Stimulated activated CD8-positive, alpha-beta memory T cell treated with anti-CD3 and anti-CD28 coated beads, Interleukin-15, amount 100 ng/mL, for 48 hours (primary cell): ENCODE measurements around the gene ZNF8.
"Not testable (repeated sequence)": the region's sequence is repeated elsewhere in the genome, so short reads cannot be mapped to it uniquely, and the experiment has no call there.

Experiments
- DNase-seq, 2 donors: peaks; one replicate each; pipeline ENCODE4 v3.0.0-alpha.2; 2020; ENCODE audit warnings: low read depth in 2 of 2

Gene ZNF8

GRCh38 chr19:58278541-58279041 is at the start of gene ZNF8:
TSS of gene ZNF8 (plus strand) at chr19:58278955. CDS start at chr19:58279082, 127 bp downstream.
- peak; percentile 99 for DNase-seq

DNA sequence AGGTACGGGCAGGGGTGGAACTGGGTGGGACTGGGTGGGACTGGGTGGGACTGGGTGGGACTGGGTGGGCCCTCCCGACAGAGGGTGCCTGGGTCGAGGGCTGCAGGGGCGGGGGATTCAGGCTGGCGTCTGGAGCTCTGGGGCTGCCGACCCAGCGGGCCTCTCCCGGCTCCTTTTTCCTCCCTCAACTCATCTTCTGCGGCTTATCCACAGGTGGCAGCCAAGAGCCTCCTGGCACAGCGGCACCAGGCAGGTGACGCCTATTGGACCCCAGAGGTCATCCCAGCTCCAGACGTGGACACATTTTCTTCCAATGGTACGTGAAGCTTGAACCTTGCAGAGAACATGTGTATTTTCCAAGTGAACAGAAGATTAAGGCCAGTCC is 49.5 kb upstream of the ZNF8 start:
- DNase-seq, result peak in 1 of 2 donors; percentile 7

- DNase-seq, result no peak
Observed at GRCh38 chr19:58237324-58237723, 41.4 kb upstream of the ZNF8 start.

DNA sequence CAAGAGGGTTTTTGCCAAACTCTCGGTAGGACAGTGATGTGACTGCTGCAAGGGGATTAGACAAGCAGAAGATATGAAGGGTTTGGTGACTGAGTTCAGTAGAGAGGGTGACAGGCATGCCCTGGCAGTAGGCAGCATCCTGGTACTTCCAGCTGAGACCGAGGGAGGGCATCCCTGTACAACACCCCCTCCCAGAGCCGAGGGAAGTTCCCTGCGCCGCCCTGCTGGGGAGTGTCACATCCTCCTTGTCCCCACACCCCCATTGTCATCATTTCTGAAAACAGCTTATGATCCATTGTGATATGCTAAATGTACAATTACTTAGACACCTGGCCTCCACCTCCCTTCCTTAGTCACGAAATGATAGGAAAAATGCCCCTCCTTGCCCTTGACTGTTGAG is 35.4 kb upstream of the ZNF8 start:
- DNase-seq, result no peak

GRCh38 chr19:58248886-58249285 is 29.9 kb upstream of the ZNF8 start:
- no peak for DNase-seq

DNA sequence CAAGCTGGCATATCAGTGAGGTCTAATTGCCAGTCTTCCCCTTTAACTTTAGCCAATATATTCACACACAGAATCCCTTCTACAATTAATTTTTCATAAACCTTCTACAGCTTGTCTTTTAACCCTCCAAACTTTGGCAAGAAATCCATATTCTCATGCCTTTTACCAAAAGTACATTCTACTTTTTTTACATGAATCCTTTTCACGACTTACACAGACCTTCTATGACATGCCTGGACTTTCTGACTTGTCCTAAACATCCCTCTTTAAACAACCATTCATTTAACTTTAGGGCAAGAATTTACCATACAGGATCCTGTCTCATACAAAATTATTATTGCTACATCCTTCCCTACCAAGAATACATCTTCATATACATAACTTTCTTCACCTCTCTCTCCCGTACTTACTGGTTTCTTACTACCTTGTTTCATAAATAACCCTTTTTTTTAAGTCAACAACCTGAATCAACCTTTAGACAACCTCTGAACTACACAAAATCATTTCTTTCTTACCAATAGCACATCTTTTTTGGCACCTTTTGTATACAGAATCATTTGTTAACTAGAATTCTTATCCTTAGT is 26.6 kb upstream of the ZNF8 start:
- DNase-seq, result no peak

DNA sequence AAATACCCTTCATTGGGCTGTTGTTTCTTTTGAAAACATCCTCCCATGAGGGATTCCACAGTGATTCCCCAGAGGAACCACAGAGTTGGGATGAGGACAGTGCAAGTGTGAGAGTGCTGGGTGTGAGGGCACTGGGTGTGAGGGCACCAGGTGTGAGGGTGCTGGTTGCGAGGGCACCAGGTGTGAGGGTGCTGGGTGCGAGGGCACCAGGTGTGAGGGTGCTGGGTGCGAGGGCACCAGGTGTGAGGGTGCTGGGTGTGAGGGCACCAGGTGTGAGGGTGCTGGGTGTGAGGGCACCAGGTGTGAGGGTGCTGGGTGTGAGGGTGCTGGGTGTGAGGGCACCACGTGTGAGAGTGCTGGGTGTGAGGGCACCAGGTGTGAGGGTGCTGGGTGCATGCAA is 20.5 kb upstream of the ZNF8 start:
- DNase-seq, result not testable (repeated sequence)

DNA sequence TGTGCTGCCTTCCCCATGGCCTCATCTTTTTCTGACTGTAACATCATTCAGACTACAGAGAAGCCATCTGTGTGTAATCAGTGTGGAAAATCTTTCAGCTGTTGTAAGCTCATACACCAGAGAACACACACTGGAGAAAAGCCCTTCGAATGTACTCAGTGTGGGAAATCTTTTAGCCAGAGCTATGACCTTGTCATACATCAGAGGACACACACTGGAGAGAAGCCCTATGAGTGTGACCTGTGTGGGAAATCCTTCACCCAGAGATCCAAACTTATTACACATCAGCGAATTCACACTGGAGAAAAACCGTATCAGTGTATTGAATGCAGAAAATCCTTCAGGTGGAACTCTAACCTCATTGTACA is 17.2 kb upstream of the ZNF8 start:
- DNase-seq, result no peak

DNA sequence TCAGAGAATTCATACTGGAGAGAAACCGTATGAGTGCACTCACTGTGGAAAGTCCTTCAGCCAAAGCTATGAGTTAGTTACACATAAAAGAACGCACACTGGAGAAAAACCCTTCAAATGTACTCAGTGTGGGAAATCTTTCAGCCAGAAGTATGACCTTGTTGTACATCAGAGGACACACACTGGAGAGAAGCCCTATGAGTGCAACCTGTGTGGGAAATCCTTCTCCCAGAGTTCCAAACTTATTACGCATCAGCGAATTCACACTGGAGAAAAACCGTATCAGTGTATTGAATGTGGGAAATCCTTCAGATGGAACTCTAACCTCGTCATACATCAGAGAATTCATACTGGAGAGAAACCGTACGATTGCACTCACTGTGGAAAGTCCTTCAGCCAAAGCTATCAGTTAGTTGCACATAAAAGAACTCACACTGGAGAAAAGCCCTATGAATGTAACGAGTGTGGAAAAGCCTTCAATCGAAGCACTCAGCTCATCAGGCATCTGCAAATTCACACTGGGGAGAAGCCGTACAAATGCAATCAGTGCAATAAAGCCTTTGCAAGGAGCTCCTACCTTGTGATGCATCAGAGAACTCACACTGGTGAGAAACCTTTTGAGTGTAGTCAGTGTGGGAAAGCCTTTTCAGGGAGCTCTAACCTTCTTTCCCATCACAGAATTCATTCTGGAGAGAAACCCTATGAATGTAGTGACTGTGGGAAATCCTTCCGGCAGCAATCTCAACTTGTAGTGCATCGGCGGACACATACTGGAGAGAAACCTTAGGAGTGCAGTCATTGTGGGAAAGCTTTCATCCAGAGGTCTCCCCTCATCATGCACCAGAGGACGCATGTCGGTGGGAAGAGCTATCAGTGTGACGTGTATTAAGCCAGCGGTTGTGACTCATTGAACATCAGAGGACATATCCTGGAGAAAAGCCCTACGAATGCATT is 16.5 kb upstream of the ZNF8 start:
- no peak for DNase-seq

DNA sequence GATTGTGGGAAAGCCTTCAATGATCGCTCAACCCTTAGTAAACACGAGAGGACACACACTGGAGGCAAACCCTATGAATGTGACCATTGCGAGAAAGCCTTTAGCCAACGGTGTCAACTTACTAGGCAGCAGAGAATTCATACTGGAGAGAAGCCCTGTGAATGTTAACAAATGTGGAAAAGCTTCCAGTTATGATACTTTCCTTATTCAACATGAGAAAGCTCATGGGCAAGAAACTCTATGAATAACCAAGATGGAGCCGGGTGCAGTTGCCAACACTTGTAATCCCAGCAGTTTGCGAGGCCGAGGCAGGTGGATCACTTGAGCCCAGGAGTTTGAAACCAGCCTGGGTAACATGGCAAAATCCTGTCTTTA is 15.8 kb upstream of the ZNF8 start:
- DNase-seq, result no peak

DNA sequence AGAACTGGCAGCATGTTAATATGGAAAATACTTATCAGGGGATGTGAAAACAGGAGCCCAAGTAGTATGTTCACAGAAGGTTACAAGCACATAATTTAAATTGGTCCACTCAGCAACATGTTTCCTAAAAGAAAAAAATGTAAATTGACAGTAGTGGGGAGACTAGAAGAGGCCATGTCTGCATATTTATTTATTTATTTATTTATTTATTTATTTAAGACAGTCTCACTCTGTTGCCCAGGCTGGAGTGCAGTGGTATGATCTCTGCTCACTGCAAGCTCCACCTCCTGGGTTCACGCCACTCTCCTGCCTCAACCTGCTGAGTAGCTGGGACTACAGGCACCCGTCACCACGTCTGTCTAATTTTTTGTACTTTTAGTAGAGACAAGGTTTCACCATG is 13.7 kb upstream of the ZNF8 start:
- DNase-seq, result no peak

- no peak for DNase-seq
Observed at GRCh38 chr19:58268344-58268743, 10.4 kb upstream of the ZNF8 start.

- no peak for DNase-seq
Observed at GRCh38 chr19:58274771-58275201, 4.0 kb upstream of the ZNF8 start.

- no peak for DNase-seq
Observed at GRCh38 chr19:58275564-58275963, 3.2 kb upstream of the ZNF8 start.

- DNase-seq, result no peak
Observed at GRCh38 chr19:58277197-58277596, 1.6 kb upstream of the ZNF8 start.

DNA sequence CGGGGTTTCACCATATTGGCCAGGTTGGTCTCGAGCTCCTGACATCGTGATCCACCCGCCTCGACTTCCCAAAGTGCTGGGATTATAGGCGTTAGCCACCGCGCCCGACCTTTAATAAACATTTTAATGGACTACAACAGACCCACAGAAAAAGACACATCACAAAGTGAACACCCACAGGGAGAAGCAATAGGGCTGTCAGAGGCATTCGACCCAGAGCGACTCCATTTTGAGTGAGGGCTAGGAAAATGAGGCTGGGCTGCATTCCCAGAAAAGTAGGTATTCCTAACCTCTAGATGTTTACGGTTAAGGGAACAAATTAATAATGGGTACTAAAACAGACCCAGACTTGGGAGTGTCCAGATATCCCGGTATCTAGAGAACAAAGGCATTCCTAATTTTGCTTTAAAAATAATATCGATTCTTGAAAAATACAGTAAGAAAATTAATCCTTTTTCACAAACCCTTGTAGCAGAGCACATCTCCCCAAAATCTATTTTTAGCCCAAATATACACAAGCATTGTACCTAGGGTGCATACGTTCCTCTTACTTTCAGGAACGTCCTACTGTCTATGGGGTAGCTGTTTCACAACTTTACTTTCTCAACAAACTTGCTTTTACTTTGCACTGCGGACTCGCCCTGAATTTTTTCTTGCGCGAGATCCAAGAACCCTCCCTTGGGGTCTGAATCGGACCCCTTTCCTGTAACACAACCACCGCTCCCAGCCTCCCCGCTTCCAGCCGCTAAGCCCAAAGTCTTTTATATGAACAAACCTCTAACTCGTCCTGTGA is 811 bp upstream of the ZNF8 start:
- DNase-seq, result no peak

- peak; percentile 4 to 19 for DNase-seq
Observed at GRCh38 chr19:58279042-58279924, 528 bp downstream of the ZNF8 start.

DNA sequence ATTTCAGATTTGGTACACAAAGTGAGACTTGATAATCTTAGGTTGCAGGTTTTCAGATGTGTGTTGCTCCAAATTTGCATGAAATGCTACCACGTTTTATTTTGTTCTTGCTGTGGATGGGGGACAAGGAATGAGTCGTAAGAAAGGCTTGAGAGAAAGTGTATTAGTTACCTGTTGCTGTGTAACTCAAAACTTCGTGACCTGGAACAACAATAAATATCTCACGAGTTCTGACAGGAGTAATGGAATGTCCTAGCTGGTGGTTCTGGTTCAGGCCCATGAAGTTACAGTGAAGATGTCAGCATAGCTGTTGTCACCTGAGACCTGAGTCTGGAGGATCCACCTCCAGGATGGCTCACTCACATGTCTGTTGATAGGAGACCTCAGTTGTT is 1.2 kb downstream of the ZNF8 start:
- no peak for DNase-seq

DNA sequence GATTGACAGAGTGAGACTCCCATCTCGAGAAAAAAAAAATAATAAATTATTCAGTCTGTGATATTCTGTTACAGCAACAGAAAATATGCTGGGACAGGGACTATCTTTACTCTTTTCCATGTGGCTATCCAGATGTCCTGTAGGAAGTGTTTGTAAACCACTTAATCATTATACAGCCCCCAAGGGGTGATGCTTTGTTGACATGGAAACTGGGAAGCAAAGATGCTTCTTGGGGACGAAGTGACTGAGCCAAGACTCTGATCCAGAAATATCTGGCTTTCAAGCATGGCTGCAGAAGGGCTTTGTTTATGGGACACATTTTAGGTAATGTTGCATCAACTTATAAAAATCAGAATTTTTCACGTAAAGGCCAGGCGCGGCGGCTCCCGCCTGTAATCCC is 5.4 kb downstream of the ZNF8 start:
- no peak for DNase-seq

DNA sequence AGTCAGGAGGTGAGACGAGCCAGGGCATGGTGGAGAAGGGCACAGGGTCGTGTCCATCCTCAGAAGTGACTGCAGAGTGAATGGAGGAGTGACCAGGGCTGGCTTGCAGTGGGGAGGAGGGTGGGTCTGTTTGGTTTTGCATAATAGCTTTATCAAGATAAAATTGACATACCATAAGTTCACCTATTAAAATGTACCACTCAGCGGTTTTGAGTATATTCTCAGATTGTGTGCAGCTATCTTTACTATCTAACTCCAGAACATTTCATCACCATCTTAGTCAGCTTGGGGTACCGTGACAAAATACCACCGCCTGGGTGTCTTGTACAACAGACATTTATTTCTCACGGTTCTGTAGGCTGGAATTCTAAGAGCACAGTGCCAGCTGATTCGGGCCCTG is 13.2 kb downstream of the ZNF8 start:
- DNase-seq, result no peak

- no peak for DNase-seq
Observed at GRCh38 chr19:58294743-58295374, 16.1 kb downstream of the ZNF8 start.
